ENCODE data around the gene MANSC4.
"Not testable (repeated sequence)": the region's sequence is repeated elsewhere in the genome, so short reads cannot be mapped to it uniquely, and the experiment has no call there.

MANSC4 gene

DNA sequence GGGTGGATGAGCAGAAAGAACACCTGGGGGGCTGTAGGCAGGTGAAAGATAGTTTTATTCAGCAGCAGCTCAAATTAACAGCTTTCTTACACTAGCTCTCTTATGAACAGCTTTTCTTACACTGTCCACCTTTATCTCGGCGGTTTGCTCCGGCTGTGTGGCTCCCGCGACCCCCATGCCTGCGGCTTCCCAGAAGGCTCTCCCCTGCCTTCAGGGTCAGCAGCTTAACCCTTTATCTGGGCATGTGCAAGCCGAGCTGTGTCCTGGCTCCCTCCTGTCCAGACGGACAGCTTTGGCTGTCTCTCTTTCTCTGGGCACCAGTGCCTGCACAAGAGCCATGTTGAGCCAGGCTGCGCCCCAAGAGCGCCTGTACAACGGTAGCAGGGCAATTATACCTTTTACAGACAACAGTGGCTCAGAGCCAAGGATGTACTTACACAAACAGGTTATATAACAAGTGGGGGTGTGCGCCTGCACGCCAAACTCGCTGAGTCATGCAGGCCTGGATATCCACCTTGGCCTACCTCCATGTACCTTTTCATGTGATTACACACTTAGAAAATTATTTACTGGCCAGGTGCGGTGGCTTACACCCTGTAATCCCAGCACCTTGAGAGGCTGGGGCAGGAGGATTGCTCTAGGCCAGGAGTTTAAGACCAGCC lies 28.5 kb downstream of the MANSC4 start:
- no peak for DNase-seq (ENCODE audit: low spot score)

GRCh38 chr12:27747111-27747820 lies 32.8 kb downstream of the MANSC4 start:
- no peak for DNase-seq (ENCODE audit: low spot score)

DNA sequence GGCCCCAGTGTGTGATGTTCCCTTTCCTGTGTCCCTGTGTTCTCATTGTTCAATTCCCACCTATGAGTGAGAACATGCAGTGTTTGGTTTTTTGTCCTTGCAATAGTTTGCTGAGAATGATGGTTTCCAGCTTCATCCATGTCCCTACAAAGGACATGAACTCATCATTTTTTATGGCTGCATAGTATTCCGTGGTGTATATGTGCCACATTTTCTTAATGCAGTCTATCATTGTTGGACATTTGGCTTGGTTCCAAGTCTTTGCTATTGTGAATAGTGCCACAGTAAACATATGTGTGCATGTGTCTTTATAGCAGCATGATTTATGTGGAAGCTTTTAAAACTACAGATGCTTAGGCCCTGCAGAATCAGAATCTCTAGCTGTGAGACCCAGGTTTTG lies 34.3 kb downstream of the MANSC4 start:
- DNase-seq (ENCODE audit: low spot score) = not testable (repeated sequence)

DNA sequence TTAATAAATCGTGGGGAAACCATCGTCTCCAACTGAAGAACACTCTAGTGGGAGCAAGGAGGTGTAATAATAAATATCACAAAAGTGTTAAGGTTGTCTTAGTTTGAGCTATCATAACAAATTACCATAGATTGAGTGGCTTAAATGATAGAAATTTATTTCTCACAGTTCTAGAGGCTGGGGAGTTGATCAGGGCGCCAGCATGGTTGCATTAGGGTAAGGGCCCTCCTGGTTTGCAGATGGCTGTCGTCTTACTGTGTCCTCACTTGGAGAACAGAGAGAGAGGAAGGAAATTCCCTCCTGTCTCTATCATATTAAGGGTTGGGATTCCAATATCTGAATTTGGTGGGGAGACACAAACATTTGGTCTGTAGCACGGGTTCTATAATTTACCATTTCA lies 36.4 kb downstream of the MANSC4 start:
- no peak for DNase-seq (ENCODE audit: low spot score)

GRCh38 chr12:27734321-27734720 lies 45.7 kb downstream of the MANSC4 start:
- not testable (repeated sequence) for DNase-seq (ENCODE audit: low spot score)

DNA sequence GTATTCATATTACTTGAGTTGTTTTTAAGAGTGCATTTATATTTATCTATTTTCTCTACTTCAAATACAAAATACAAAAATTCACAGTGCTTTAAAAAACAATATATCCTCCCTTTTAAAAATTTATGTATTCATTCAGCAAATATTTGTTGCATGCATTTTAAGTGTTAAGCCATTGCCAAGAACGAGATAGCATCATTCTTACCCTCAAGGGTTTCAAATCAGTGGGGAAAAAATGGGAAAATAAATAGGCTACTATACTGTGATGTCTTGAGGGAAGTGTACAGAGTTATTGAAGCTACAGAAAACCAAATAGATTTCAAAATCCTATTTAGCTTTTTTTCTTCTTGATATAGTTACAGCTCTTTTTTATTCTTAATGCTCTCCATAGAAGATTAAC lies 46.2 kb downstream of the MANSC4 start:
- no peak for DNase-seq (ENCODE audit: low spot score)

DNA sequence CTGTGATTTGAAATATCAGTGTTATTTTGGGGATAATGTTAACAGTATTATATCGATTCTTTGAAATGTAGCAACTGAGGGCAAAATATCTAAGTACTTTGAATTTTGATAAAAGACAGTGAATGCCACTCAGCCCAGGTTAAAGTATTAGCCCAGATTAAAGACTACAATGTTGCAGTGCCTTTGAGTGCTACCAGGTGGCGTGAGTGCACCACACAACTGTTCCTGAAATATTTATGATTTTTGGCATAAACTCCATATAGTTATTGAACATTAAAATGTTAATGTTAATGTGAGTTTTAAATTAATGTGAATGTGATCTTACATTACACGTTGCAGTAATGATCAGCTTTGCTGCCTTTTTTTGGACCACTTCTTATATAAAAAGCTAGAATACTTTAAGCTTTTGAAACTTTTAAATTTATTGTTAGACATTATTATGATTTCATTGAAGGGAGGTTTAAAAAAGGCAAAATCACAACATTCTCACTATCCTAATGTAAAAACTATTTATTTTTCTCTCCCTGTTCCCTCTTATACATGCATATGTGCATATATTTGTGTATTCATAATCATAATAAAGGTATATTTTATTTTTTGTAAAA lies 46.9 kb downstream of the MANSC4 start:
- peak; percentile 47 for DNase-seq (ENCODE audit: low spot score)

DNA sequence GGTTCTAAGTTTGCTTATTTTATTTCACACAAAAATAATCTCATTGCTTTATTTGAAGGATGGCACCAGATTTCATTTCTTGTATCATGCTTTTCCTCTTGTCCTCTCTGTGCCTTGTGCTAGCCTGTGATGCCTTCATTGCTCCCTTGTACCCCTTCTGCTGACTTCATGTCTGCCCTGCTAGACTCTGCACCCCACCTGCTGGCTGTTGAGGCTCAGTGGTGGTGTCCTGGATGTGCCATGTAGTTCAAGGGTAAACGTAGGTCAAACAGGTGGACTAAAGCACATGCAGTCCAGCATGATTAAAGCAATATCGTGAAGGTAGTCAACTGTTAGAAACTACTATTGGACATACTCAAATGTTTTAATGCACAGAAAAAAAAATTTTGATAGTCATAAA lies 47.8 kb downstream of the MANSC4 start:
- DNase-seq (ENCODE audit: low spot score) = peak; percentile 30

DNA sequence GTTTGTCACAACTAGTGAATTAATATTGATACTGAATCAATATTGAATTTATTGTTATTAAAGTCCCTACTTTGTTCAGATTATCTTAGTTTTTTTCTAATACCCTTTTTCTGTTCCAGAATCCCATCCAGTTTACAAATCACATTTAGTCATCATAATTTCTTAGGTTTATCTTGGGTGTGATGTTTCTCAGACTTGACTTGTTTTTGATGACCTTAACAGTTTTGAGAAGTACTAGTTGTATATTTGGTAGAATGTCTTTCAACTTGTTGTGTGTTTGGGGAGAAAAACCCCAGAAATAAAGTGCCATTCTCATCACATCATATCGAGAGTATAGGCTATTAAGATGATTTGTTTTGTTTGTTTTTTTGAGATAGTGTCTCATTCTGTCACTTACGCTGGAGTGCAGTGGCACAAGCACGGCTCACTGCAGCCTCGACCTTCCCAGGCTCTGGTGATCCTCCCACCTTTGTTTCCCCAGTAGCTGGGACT lies 49.9 kb downstream of the MANSC4 start:
- no peak for DNase-seq (ENCODE audit: low spot score)

DNA sequence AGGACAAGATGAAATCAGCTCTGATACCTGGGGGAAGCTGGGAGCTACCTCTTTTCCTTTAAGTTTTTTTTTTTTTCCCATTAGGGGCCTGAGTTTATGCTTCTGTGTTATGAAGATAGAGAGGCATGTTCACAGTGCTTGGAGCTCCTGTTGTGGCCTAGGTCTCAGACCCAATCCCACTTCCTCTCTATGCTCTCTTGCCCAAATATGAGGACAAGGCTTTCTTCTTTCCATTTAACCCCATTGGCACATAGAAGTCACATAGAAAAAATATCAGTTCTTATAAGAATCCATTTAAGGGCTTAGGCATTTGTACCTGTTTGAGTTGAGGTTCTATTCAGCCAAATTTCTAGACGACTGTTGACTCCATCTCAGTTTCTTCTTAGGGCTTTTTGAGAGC lies 56.8 kb downstream of the MANSC4 start:
- DNase-seq (ENCODE audit: low spot score) = no peak

All from iPS-NIHi11 (cell line).